SK-N-SH (cell line): Measurements from ENCODE around the gene SNPH. TPM values are rescaled to one million over a fixed set of nuclear protein-coding genes. Genes with fewer than 3 reads are reported as not detected.

Source experiments
- CTCF ChIA-PET: fragments of 300-600, 350-600 bp; formaldehyde crosslinking; extraction: SDS; loops from one replicate; lab custom pipeline; 2021; lab: Yijun Ruan, JAX
- POLR2A ChIA-PET: fragments of 350-600 bp; sonication (Branson Sonifier 250); formaldehyde crosslinking; extraction: SDS; loops from one replicate; lab custom pipeline; 2020; ENCODE audit warnings: antibody characterized with exemption, inconsistent platforms; lab: Yijun Ruan, JAX
- DNase-seq: peaks from one replicate; pipeline ENCODE4 v3.0.0; 2012
- H2AFZ ChIP-seq: fragments of 200-600 bp; sonication (generic); 2 replicates; pipeline ENCODE4 v1.8.1; 2016; ENCODE audit warnings: antibody characterized with exemption, mild to moderate bottlenecking, low read depth
- H3F3A ChIP-seq: fragments of 200-600 bp; sonication (generic); replicated peaks from 2 replicates; pipeline ENCODE3; 2016; ENCODE audit warnings: antibody characterized with exemption, mild to moderate bottlenecking; ENCODE audit not compliant: insufficient read depth
- H3K27ac ChIP-seq, 2 experiments: fragments of 200-500 bp in 1 of 2; fragments of 200-600 bp in 1 of 2; sonication (Bioruptor generic) in 1 of 2; sonication (generic), shearing (Covaris generic) in 1 of 2; 2 replicates each; pipeline versions ENCODE4 v1.5.1 to v1.6.1; 2014 to 2016; ENCODE audit warnings: low read depth in 2 of 2, inconsistent platforms in 1 of 2, low read length in 1 of 2, mild to moderate bottlenecking in 1 of 2, mixed read lengths in 1 of 2
- H3K27me3 ChIP-seq: fragments of 200-600 bp; sonication (generic), shearing (Covaris generic); 2 replicates; pipeline ENCODE4 v1.6.1; 2016; ENCODE audit warnings: mixed run types; ENCODE audit not compliant: insufficient read depth
- H3K36me3 ChIP-seq, 2 experiments: fragments of 200-500 bp in 1 of 2; fragments of 200-600 bp in 1 of 2; sonication (Bioruptor generic) in 1 of 2; sonication (generic) in 1 of 2; replicated peaks in 1 of 2; 2 replicates each; pipeline versions ENCODE3 to v1.5.1; 2014 to 2016; ENCODE audit warnings: low read length in 1 of 2, mild to moderate bottlenecking in 1 of 2; ENCODE audit not compliant: insufficient read depth in 2 of 2, control insufficient read depth in 1 of 2
- H3K4me1 ChIP-seq, 2 experiments: fragments of 200-500 bp in 1 of 2; fragments of 200-600 bp in 1 of 2; sonication (Bioruptor generic) in 1 of 2; sonication (generic), shearing (Covaris generic) in 1 of 2; 2 replicates each; pipeline versions ENCODE4 v1.5.1 to v1.6.1; 2014 to 2016; ENCODE audit warnings: low read depth in 1 of 2, low read length in 1 of 2, mixed run types in 1 of 2; ENCODE audit not compliant: insufficient read depth in 2 of 2, control insufficient read depth in 1 of 2
- H3K4me2 ChIP-seq: fragments of 200-600 bp; sonication (generic), shearing (Covaris generic); 2 replicates; pipeline ENCODE4 v1.6.1; 2017; ENCODE audit warnings: mixed run types
- H3K4me3 ChIP-seq, 2 experiments: fragments of 200-500 bp in 1 of 2; fragments of 200-600 bp in 1 of 2; sonication (Bioruptor generic) in 1 of 2; sonication (generic), shearing (Covaris generic) in 1 of 2; 2 replicates each; pipeline versions ENCODE4 v1.5.1 to v1.8.1; 2014 to 2016; ENCODE audit warnings: low read depth in 2 of 2, inconsistent platforms in 1 of 2, low read length in 1 of 2, mild to moderate bottlenecking in 1 of 2, mixed read lengths in 1 of 2, moderate library complexity in 1 of 2
- H3K79me2 ChIP-seq: fragments of 200-600 bp; sonication (generic); 2 replicates; pipeline ENCODE4 v1.8.1; 2017; ENCODE audit warnings: mild to moderate bottlenecking; ENCODE audit not compliant: insufficient read depth
- H3K9ac ChIP-seq: fragments of 200-600 bp; sonication (generic); 2 replicates; pipeline ENCODE4 v1.6.1; 2017; ENCODE audit warnings: mixed run types
- H3K9me2 ChIP-seq: fragments of 200-600 bp; sonication (generic); 2 replicates; pipeline ENCODE4 v1.6.1; 2017; ENCODE audit warnings: mixed run types
- H3K9me3 ChIP-seq: fragments of 200-600 bp; sonication (generic); 2 replicates; pipeline ENCODE4 v1.6.1; 2017; ENCODE audit warnings: mixed run types, mild to moderate bottlenecking, moderate library complexity
- H4K20me1 ChIP-seq: fragments of 200-600 bp; sonication (generic); 2 replicates; pipeline ENCODE4 v1.6.1; 2017; ENCODE audit warnings: mild to moderate bottlenecking, mixed run types; ENCODE audit not compliant: insufficient read depth
- CHD2 ChIP-seq: fragments of 150-350 bp; IDR thresholded peaks from 2 replicates; pipeline ENCODE4 v1.6.1; 2018; ENCODE audit warnings: low read length; ENCODE audit not compliant: partially characterized antibody
- ELF1 ChIP-seq: IDR thresholded peaks from 2 replicates; pipeline ENCODE4 v1.4.0; 2012
- EP300 ChIP-seq, 2 experiments: IDR thresholded peaks; 2 replicates each; pipeline versions ENCODE4 v1.4.0 to v1.6.1; 2012; ENCODE audit warnings: borderline replicate concordance in 1 of 2, low read depth in 1 of 2, low read length in 1 of 2
- FOXJ3 ChIP-seq: sonication (generic); formaldehyde crosslinking; IDR thresholded peaks from 2 replicates; pipeline ENCODE4 v1.5.1; 2020; ENCODE audit warnings: mild to moderate bottlenecking, missing genetic modification reagents
- GABPA ChIP-seq: IDR thresholded peaks from 2 replicates; pipeline ENCODE4 v1.4.0; 2012; ENCODE audit warnings: low read depth, mild to moderate bottlenecking
- GATA2 ChIP-seq: sonication (generic); formaldehyde crosslinking; IDR thresholded peaks from 2 replicates; pipeline ENCODE4 v1.5.0; 2020; ENCODE audit warnings: mild to moderate bottlenecking, missing genetic modification reagents
- MEF2A ChIP-seq: IDR thresholded peaks from 2 replicates; pipeline ENCODE4 v1.4.0; 2012; ENCODE audit warnings: low read depth, borderline replicate concordance
- MXI1 ChIP-seq: IDR thresholded peaks from 2 replicates; pipeline ENCODE4 v1.6.1; 2012; ENCODE audit warnings: mild to moderate bottlenecking, low read depth, low read length, improper control_type of control experiment
- NFIC ChIP-seq: IDR thresholded peaks from 2 replicates; pipeline ENCODE4 v1.4.0; 2012; ENCODE audit warnings: borderline replicate concordance
- NRF1 ChIP-seq: IDR thresholded peaks from 2 replicates; pipeline ENCODE4 v1.6.1; 2012; ENCODE audit warnings: low read depth, mild to moderate bottlenecking, low read length
- POLR2AphosphoS5 ChIP-seq: IDR thresholded peaks from 2 replicates; pipeline ENCODE4 v1.6.1; 2012; ENCODE audit warnings: low read depth, low read length
- RAD21 ChIP-seq: IDR thresholded peaks from 2 replicates; pipeline ENCODE4 v1.6.1; 2012; ENCODE audit warnings: mild to moderate bottlenecking, low read length
- RCOR1 ChIP-seq: fragments of 150-350 bp; IDR thresholded peaks from 2 replicates; pipeline ENCODE4 v1.6.1; 2017; ENCODE audit warnings: antibody characterized with exemption, low read length
- RFX5 ChIP-seq: IDR thresholded peaks from 2 replicates; pipeline ENCODE4 v1.6.1; 2012; ENCODE audit warnings: mild to moderate bottlenecking, improper control_type of control experiment, low read length
- RXRA ChIP-seq: IDR thresholded peaks from 2 replicates; pipeline ENCODE4 v1.4.0; 2012; ENCODE audit warnings: low read depth, mild to moderate bottlenecking, borderline replicate concordance
- SIN3A ChIP-seq: IDR thresholded peaks from 2 replicates; pipeline ENCODE4 v1.6.1; 2012; ENCODE audit warnings: low read depth, mild to moderate bottlenecking, low read length, moderate library complexity, borderline replicate concordance
- TAF1 ChIP-seq: IDR thresholded peaks from 2 replicates; pipeline ENCODE4 v1.6.1; 2012; ENCODE audit warnings: low read depth, mild to moderate bottlenecking, low read length, moderate library complexity, borderline replicate concordance
- TCF12 ChIP-seq: IDR thresholded peaks from 2 replicates; pipeline ENCODE4 v1.4.0; 2012
- USF1 ChIP-seq: IDR thresholded peaks from 2 replicates; pipeline ENCODE4 v1.4.0; 2012; ENCODE audit warnings: low read depth, borderline replicate concordance
- YY1 ChIP-seq: IDR thresholded peaks from 2 replicates; pipeline ENCODE4 v1.4.0; 2012; ENCODE audit warnings: low read depth, mild to moderate bottlenecking
- WGBS: methylation state at CpG from one replicate; pipeline ENCODE4 v1.1.6; 2017; ENCODE audit warnings: low lambda C conversion rate; 5-methylcytosine and 5-hydroxymethylcytosine counted together
- polyA plus RNA-seq, 3 experiments: library from polyadenylated mRNA; depleted of rRNA; stranded (reverse); fragments of >200 nt; gene quantifications; 2 replicates each; pipeline ENCODE4 v1.2.3, GENCODE V29; 2012
- TF ChIP-seq, protein P1 (sequence below): IDR thresholded peaks from 2 replicates; pipeline ENCODE4 v1.6.1; 2012; ENCODE audit warnings: mild to moderate bottlenecking, low read depth, low read length, moderate library complexity
- TF ChIP-seq, protein P2 (sequence below): IDR thresholded peaks from 2 replicates; pipeline ENCODE4 v1.4.0; 2012; ENCODE audit warnings: low read depth
- TF ChIP-seq, protein P3 (sequence below): fragments of 150-350 bp; IDR thresholded peaks from 2 replicates; pipeline ENCODE4 v1.6.1; 2017; ENCODE audit warnings: antibody characterized with exemption, low read length, low read depth, borderline replicate concordance
- TF ChIP-seq, protein P4 (sequence below): fragments of 200-600 bp; sonication (generic); IDR thresholded peaks from 2 replicates; pipeline ENCODE4 v1.6.1; 2017; ENCODE audit warnings: antibody characterized with exemption, mild to moderate bottlenecking, moderate library complexity

SNPH gene
- polyA plus RNA-seq, 1 of the 3 experiments (the other 2 are of a cell fraction), result 2.5 TPM

DNA sequence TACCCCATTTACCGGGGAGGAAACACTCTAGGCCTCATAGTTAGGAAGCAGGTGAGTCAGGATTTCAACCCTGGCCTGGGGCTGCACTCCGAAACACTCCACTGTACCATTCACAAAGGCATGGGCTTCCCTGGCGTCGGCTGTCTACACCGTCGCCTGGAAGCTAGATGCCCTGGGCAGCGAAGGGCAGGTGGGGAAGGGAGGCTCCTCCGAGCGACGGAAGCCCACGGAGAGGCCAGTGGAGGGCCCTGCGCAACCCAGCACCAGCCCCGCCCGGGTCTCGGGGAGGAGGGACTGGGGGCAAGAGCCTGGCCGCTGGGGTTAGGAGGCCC lies 46.8 kb downstream of the SNPH start (continued):
- TF ChIP-seq, protein P1, sequence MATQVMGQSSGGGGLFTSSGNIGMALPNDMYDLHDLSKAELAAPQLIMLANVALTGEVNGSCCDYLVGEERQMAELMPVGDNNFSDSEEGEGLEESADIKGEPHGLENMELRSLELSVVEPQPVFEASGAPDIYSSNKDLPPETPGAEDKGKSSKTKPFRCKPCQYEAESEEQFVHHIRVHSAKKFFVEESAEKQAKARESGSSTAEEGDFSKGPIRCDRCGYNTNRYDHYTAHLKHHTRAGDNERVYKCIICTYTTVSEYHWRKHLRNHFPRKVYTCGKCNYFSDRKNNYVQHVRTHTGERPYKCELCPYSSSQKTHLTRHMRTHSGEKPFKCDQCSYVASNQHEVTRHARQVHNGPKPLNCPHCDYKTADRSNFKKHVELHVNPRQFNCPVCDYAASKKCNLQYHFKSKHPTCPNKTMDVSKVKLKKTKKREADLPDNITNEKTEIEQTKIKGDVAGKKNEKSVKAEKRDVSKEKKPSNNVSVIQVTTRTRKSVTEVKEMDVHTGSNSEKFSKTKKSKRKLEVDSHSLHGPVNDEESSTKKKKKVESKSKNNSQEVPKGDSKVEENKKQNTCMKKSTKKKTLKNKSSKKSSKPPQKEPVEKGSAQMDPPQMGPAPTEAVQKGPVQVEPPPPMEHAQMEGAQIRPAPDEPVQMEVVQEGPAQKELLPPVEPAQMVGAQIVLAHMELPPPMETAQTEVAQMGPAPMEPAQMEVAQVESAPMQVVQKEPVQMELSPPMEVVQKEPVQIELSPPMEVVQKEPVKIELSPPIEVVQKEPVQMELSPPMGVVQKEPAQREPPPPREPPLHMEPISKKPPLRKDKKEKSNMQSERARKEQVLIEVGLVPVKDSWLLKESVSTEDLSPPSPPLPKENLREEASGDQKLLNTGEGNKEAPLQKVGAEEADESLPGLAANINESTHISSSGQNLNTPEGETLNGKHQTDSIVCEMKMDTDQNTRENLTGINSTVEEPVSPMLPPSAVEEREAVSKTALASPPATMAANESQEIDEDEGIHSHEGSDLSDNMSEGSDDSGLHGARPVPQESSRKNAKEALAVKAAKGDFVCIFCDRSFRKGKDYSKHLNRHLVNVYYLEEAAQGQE, result no peak

DNA sequence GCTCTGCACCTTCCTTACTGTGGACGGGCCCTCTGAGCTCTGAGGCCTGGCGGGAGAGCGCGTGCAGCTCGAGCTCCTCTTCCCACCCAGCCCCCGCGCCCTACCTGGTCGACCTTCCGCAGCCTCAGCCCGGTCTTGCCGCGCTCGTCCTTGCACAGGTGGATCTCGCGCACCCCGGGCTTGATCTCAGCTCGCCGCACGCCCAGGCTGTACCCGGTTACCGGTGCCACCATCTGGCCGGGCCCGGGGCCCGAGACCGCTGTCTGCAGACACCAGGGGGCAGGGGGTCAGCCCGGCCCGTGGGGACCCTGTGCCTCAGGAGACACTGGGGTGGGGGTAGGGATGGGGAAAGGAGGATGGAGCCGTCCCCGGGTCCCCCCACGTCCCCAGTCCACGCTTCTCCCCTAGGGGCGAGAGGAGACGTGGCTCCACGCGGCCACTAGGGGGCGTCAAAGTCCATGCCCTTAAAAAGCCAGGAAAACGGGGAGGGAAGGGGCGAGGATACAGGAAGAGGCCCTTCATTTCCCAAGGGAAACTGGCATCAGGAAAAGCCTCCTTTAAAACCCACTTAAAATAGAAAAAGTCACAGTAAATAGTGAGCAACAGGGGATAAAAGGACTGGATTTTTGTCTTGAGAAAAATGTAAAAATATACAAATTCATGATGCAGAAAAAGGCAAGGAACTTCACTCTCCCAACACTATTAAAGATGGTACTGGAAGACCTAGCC lies 47.3 kb downstream of the SNPH start:
- Histone ChIP-seq H3K9me2 (no peaks in the 10 kb centered on the region), H3K9ac (no peak overlapping the region), H3F3A (no peaks in the 10 kb centered on the region), H3K27me3 (no peaks in the 10 kb centered on the region), H3K4me3 (peak overlapping the region in 1 of 2 experiments; percentile 45; a peak in 1 of 4 replicates), H3K27ac (no peak overlapping the region), H3K4me1 (no peaks in the 10 kb centered on the region), H3K36me3 (no peaks in the 10 kb centered on the region), H3K79me2 (no peaks in the 10 kb centered on the region), H4K20me1 (no peaks in the 10 kb centered on the region), H3K4me2 (no peak overlapping the region), H2AFZ (peak overlapping the region; percentile 15), H3K9me3 (no peaks in the 10 kb centered on the region)
- CTCF ChIA-PET, result interaction anchor here (0.6 to 2.6 kb wide), 26 partner anchors 9 to 190 kb away, joined by 3 to 31 read pairs (median 4); partner anchors contain the start of genes SDCBP2 and TMEM74B
- WGBS, result 62% methylated on average over 38 of the region's 38 CpGs
- POLR2A ChIA-PET, result no interaction called here
- DNase-seq, result peak; percentile 93
- TF ChIP-seq RAD21 (peak; percentile 88), EP300 (IDR thresholded peaks at IDR 0.05; ENCODE audit: borderline replicate concordance in 1 of 2, low read depth in 1 of 2, low read length in 1 of 2) (no peak), RFX5 (no peak), NFIC (no peak), FOXJ3 (no peak), MEF2A (no peak), YY1 (no peak), GATA2 (CRISPR knock-in tag) (no peak), SIN3A (peak; percentile 28; the same call in 1 of the 2 replicates), USF1 (no peak), TAF1 (no peak), NRF1 (no peak), POLR2AphosphoS5 (no peak), ELF1 (no peak), TCF12 (no peak), RXRA (no peak), MXI1 (no peak), GABPA (no peak), RCOR1 (0 out of 2 replicates have a peak, but pooled peaks have one; percentile 8), CHD2 (peak; percentile 29)
- TF ChIP-seq, protein P2, sequence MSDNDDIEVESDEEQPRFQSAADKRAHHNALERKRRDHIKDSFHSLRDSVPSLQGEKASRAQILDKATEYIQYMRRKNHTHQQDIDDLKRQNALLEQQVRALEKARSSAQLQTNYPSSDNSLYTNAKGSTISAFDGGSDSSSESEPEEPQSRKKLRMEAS, result no peak
- TF ChIP-seq, protein P3, sequence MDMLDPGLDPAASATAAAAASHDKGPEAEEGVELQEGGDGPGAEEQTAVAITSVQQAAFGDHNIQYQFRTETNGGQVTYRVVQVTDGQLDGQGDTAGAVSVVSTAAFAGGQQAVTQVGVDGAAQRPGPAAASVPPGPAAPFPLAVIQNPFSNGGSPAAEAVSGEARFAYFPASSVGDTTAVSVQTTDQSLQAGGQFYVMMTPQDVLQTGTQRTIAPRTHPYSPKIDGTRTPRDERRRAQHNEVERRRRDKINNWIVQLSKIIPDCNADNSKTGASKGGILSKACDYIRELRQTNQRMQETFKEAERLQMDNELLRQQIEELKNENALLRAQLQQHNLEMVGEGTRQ, result no peak
- TF ChIP-seq, protein P4, sequence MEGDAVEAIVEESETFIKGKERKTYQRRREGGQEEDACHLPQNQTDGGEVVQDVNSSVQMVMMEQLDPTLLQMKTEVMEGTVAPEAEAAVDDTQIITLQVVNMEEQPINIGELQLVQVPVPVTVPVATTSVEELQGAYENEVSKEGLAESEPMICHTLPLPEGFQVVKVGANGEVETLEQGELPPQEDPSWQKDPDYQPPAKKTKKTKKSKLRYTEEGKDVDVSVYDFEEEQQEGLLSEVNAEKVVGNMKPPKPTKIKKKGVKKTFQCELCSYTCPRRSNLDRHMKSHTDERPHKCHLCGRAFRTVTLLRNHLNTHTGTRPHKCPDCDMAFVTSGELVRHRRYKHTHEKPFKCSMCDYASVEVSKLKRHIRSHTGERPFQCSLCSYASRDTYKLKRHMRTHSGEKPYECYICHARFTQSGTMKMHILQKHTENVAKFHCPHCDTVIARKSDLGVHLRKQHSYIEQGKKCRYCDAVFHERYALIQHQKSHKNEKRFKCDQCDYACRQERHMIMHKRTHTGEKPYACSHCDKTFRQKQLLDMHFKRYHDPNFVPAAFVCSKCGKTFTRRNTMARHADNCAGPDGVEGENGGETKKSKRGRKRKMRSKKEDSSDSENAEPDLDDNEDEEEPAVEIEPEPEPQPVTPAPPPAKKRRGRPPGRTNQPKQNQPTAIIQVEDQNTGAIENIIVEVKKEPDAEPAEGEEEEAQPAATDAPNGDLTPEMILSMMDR, result peak; percentile 90
